ENCODE measurements around the gene FXYD3.

FXYD3 gene

GRCh38 chr19:35073516-35073915 lies 42.1 kb upstream of the FXYD3 start:
- DNase-seq (ENCODE audit: low spot score): no peak
- in situ Hi-C loops (cut with MboI; ENCODE audit: low sequenced_read_pairs, unreplicated experiment): no loop called here
- TF ChIP-seq CTCF (IDR thresholded peaks at IDR 0.05; ENCODE audit: borderline replicate concordance, control extremely low read depth, extremely low read depth, insufficient read depth, missing control alignments): no peak

GRCh38 chr19:35073941-35074340 lies 41.7 kb upstream of the FXYD3 start:
- DNase-seq (ENCODE audit: low spot score): no peak
- in situ Hi-C loops (cut with MboI; ENCODE audit: low sequenced_read_pairs, unreplicated experiment): no loop called here

GRCh38 chr19:35074426-35075201 lies 41.0 kb upstream of the FXYD3 start:
- no peak for TF ChIP-seq CTCF (IDR thresholded peaks at IDR 0.05; ENCODE audit: borderline replicate concordance, control extremely low read depth, extremely low read depth, insufficient read depth, missing control alignments)
- in situ Hi-C loops (cut with MboI; ENCODE audit: low sequenced_read_pairs, unreplicated experiment): no loop called here
- DNase-seq (ENCODE audit: low spot score): no peak

More at GRCh38 chr19:35073941-35074340, 41.7 kb upstream of the FXYD3 start:
- no peak for TF ChIP-seq CTCF (IDR thresholded peaks at IDR 0.05; ENCODE audit: borderline replicate concordance, control extremely low read depth, extremely low read depth, insufficient read depth, missing control alignments)

GRCh38 chr19:35075202-35076025 lies 40.2 kb upstream of the FXYD3 start:
- in situ Hi-C loops (cut with MboI; ENCODE audit: low sequenced_read_pairs, unreplicated experiment): no loop called here
- no peak for DNase-seq (ENCODE audit: low spot score)
- TF ChIP-seq CTCF (IDR thresholded peaks at IDR 0.05; ENCODE audit: borderline replicate concordance, control extremely low read depth, extremely low read depth, insufficient read depth, missing control alignments): no peak

GRCh38 chr19:35076026-35076370 lies 39.6 kb upstream of the FXYD3 start:
- DNase-seq (ENCODE audit: low spot score): no peak
- in situ Hi-C loops (cut with MboI; ENCODE audit: low sequenced_read_pairs, unreplicated experiment): no loop called here
- no peak for TF ChIP-seq CTCF (IDR thresholded peaks at IDR 0.05; ENCODE audit: borderline replicate concordance, control extremely low read depth, extremely low read depth, insufficient read depth, missing control alignments)

GRCh38 chr19:35076657-35077056 lies 39.0 kb upstream of the FXYD3 start:
- TF ChIP-seq CTCF (IDR thresholded peaks at IDR 0.05; ENCODE audit: borderline replicate concordance, control extremely low read depth, extremely low read depth, insufficient read depth, missing control alignments): no peak
- DNase-seq (ENCODE audit: low spot score): no peak
- in situ Hi-C loops (cut with MboI; ENCODE audit: low sequenced_read_pairs, unreplicated experiment): no loop called here

Data from GM13976 (cell line).